Heart left ventricle (tissue), 16 donors: ENCODE data around the gene DUT. TPM values are rescaled to one million over a fixed set of nuclear protein-coding genes. Genes with fewer than 3 reads are reported as not detected.
A peak's percentile ranks its signal among the peaks of the same experiment; 100 is the strongest.

Experiments
- ATAC-seq, 4 donors: fragments of 200-7000 bp; cut with Tn5 transposase; one replicate each; pipeline ENCODE4 v1.9.1; 2020 to 2022; ENCODE audit warnings: moderate library complexity in 4 of 4, mild to moderate bottlenecking in 3 of 4, moderate number of reproducible peaks in 1 of 4
- DNase-seq, 5 donors: peaks; one replicate each; pipeline ENCODE4 v3.0.0-alpha.2; 2020
- H3K27ac ChIP-seq, 12 donors: fragments of 200-600 bp; sonication (generic) in 4 of 12; one replicate each; pipeline versions ENCODE4 v1.5.0 to v1.8.0; 2016 to 2022; ENCODE audit warnings: mild to moderate bottlenecking in 2 of 12
- H3K27me3 ChIP-seq, 9 donors: fragments of 200-600 bp; sonication (generic) in 2 of 9; one replicate each; pipeline versions ENCODE4 v1.5.1 to v1.8.0; 2016 to 2022; ENCODE audit warnings: mild to moderate bottlenecking in 3 of 9
- H3K36me3 ChIP-seq, 9 donors: fragments of 200-600 bp; sonication (generic) in 2 of 9; one replicate each; pipeline versions ENCODE4 v1.5.0 to v1.8.0; 2018 to 2022; ENCODE audit warnings: mild to moderate bottlenecking in 2 of 9
- H3K4me1 ChIP-seq, 12 donors: fragments of 200-600 bp; sonication (generic) in 4 of 12; one replicate each; pipeline versions ENCODE4 v1.5.0 to v1.8.0; 2016 to 2022; ENCODE audit warnings: mild to moderate bottlenecking in 3 of 12
- H3K4me3 ChIP-seq, 12 donors: fragments of 200-600 bp; sonication (generic) in 4 of 12; one replicate each; pipeline versions ENCODE4 v1.5.0 to v1.8.0; 2017 to 2022; ENCODE audit warnings: mild to moderate bottlenecking in 9 of 12, moderate library complexity in 4 of 12
- H3K9me3 ChIP-seq, 12 donors: fragments of 200-600 bp; sonication (generic) in 4 of 12; one replicate each; pipeline versions ENCODE4 v1.5.0 to v1.8.0; 2016 to 2022; ENCODE audit warnings: mild to moderate bottlenecking in 1 of 12
- POLR2A ChIP-seq, 2 donors: fragments of 450-650 bp; IDR thresholded peaks; one replicate each; pipeline ENCODE4 v1.6.1; 2017; ENCODE audit warnings: antibody characterized with exemption in 2 of 2, mild to moderate bottlenecking in 2 of 2, moderate library complexity in 2 of 2
- WGBS, 4 donors: extraction: QIAGEN DNeasy Blood & Tissue Kit in 2 of 4; methylation state at CpG; one replicate each; pipeline versions ENCODE4 v1.1.5 to v1.1.7; 2013 to 2018; 5-methylcytosine and 5-hydroxymethylcytosine counted together
- intact Hi-C, 10 donors: fragments of 100-400 bp; cut with DNase I; formaldehyde crosslinking; loops; one replicate each; pipeline versions ENCODE4 v1.11.1 to v1.14.2; 2022
- polyA plus RNA-seq, 2 donors: library from polyadenylated mRNA; stranded (reverse); fragments of 200-250 nt; gene quantifications; one replicate each; pipeline ENCODE4 v1.2.3, GENCODE V29; 2013
- total RNA-seq, 9 donors: library from RNA; depleted of rRNA in 2 of 9; stranded (reverse); fragments of >200 nt in 2 of 9; fragmentation: NEBNext Ultra II Directional in 3 of 9; extraction: Animal tissue kit (Norgen Biotek cat#: 25700) in 3 of 9; gene quantifications; one replicate each; pipeline versions ENCODE4 v1.1.0 to v1.2.4, GENCODE V29; 2016 to 2023
- TF ChIP-seq, protein P1 (sequence below), 12 donors: fragments of 200-600 bp; sonication (generic) in 4 of 12; IDR thresholded peaks; one replicate each; pipeline versions ENCODE4 v1.5.0 to v1.8.0; 2018 to 2022; ENCODE audit warnings: antibody characterized with exemption in 12 of 12, mild to moderate bottlenecking in 5 of 12
- donor health status: ischemic (EF 13 %, LVEDD 7.1; RV severe dilation, severe dysfunction).
- donor health status: healthy with polysubstance abuse.
- donor health status: DM: no; HTN: yes; CAD: no.
- donor health status: DM: no; HTN: no; CAD: no.
- donor health status: ischemic (EF 25% LVEDD 6.9; RV normal size, moderate dysfunction).
- donor health status: ischemic (EF 25% LVEDD 5.7; RV mildly dilated, moderate dysfunction).
- donor health status: healthy.
- donor health status: DM: yes; HTN: yes; CAD: no.
- donor health status: ischemic (EF 35%, LVEDD 5.7; RV mildly dilated, moderate dysfunction).
- donor health status: nonischemic (EF 11% LVEDD 7.7; RV severe dilation, severe dysfunction).
- donor health status: DM: yes; HTN: yes; CAD: no.
- donor health status: PGD.
- donor health status: ischemic (EF 29% LVEDD 5.4; RV normal size, mild dysfunction).
- donor health status: nonischemic (EF 23%, LVEDD 6.1; RV moderate dilation, normal function).

Gene DUT
- total and polyA plus RNA-seq, 11 donors = 44.0 to 79.9 (median 59.6) TPM

GRCh38 chr15:48389691-48390143 is 58.5 kb downstream of the DUT start:
- 69 to 73% (median 71%) methylated on average over 3 of the region's 3 CpGs for WGBS, 4 donors
- TF ChIP-seq, protein P1, sequence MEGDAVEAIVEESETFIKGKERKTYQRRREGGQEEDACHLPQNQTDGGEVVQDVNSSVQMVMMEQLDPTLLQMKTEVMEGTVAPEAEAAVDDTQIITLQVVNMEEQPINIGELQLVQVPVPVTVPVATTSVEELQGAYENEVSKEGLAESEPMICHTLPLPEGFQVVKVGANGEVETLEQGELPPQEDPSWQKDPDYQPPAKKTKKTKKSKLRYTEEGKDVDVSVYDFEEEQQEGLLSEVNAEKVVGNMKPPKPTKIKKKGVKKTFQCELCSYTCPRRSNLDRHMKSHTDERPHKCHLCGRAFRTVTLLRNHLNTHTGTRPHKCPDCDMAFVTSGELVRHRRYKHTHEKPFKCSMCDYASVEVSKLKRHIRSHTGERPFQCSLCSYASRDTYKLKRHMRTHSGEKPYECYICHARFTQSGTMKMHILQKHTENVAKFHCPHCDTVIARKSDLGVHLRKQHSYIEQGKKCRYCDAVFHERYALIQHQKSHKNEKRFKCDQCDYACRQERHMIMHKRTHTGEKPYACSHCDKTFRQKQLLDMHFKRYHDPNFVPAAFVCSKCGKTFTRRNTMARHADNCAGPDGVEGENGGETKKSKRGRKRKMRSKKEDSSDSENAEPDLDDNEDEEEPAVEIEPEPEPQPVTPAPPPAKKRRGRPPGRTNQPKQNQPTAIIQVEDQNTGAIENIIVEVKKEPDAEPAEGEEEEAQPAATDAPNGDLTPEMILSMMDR (IDR thresholded peaks at IDR 0.05) = no peak
- TF ChIP-seq POLR2A (IDR thresholded peaks at IDR 0.05) = no peak
- peak in 1 of 4 donors; percentile 44 for ATAC-seq
- Histone ChIP-seq H3K27ac (peak overlapping the region in 7 of 12 donors; percentile 3 to 49 (median 37)), H3K9me3 (no peaks in the 10 kb centered on the region), H3K36me3 (no peaks in the 10 kb centered on the region), H3K27me3 (no peaks in the 10 kb centered on the region), H3K4me3 (no peak overlapping the region), H3K4me1 (peaks cover 0 to 61% (median 8%) of the 10 kb centered on the region in 12 donors)
- no peak for DNase-seq
- intact Hi-C loops = no loop called here

GRCh38 chr15:48391950-48392349 is 60.7 kb downstream of the DUT start:
- no peak for DNase-seq
- Histone ChIP-seq H3K27ac (peak overlapping the region; percentile 7 to 63 (median 46)), H3K36me3 (no peaks in the 10 kb centered on the region), H3K4me3 (no peak overlapping the region), H3K27me3 (no peaks in the 10 kb centered on the region), H3K4me1 (peaks cover 0 to 68% (median 10%) of the 10 kb centered on the region in 12 donors), H3K9me3 (no peaks in the 10 kb centered on the region)
- TF ChIP-seq POLR2A (IDR thresholded peaks at IDR 0.05) = no peak
- TF ChIP-seq, protein P1 (IDR thresholded peaks at IDR 0.05) = no peak
- no peak for ATAC-seq
- intact Hi-C loops = no loop called here
- 92 to 98% (median 96%) methylated on average over 2 of the region's 2 CpGs for WGBS, 4 donors

DNA sequence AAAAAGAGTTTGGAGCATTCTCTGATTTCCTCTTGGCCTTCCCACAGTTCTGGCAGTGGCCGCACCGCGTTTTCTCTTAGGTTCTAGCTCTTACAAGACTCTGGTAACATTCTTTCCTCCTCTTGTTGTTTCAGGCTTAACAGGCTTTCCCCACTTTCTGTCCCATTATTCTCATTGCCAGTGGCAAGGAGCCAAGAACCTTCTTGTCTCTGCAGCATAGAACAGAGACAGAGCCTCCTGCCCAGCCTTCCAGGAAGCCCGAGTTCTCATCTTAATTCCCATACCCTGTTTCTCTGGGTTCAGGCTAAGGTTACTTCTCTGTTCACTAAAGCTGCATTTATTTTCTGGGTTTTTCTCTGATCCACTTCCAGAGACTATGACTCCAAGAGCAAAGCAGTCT is 61.1 kb downstream of the DUT start:
- H3K4me3 ChIP-seq = no peak overlapping the region
- H3K27ac ChIP-seq = peak overlapping the region; percentile 7 to 63 (median 50)
- TF ChIP-seq POLR2A (IDR thresholded peaks at IDR 0.05) = no peak
- TF ChIP-seq, protein P1 (IDR thresholded peaks at IDR 0.05) = no peak
- peaks cover 0 to 68% (median 10%) of the 10 kb centered on the region in 12 donors for H3K4me1 ChIP-seq
- intact Hi-C loops = no loop called here
- H3K9me3 ChIP-seq = no peaks in the 10 kb centered on the region
- ATAC-seq = peak; percentile 39 to 62 (median 50)
- 40 to 53% (median 46%) methylated on average over 4 of the region's 4 CpGs for WGBS, 4 donors
- no peaks in the 10 kb centered on the region for H3K27me3 ChIP-seq
- no peaks in the 10 kb centered on the region for H3K36me3 ChIP-seq
- peak in 4 of 5 donors; percentile 38 to 63 (median 52) for DNase-seq

Other genes starting within 250 kb of the DUT start
- gene SLC24A5, start 210.4 kb upstream of the DUT start, total RNA-seq = not detected
- not detected for gene SLC24A5, start 210.4 kb upstream of the DUT start, polyA plus RNA-seq
- 10 to 100 TPM in 7 of 9 donors, 1 to 10 TPM in 2; 5.5 to 17.3 (median 12.4) TPM for gene MYEF2, start 153.1 kb upstream of the DUT start, total RNA-seq
- 10 to 100 TPM in 1 of 2 donors, 1 to 10 TPM in 1; 7.7 to 11.1 TPM for gene MYEF2, start 153.1 kb upstream of the DUT start, polyA plus RNA-seq
- gene CTXN2, start 139.8 kb upstream of the DUT start, total RNA-seq = not detected
- not detected for gene CTXN2, start 139.8 kb upstream of the DUT start, polyA plus RNA-seq
- not detected for gene SLC12A1, start 125.1 kb upstream of the DUT start, total RNA-seq
- gene SLC12A1, start 125.1 kb upstream of the DUT start, polyA plus RNA-seq = not detected